ENCODE data around the gene UVSSA. TPM values are rescaled to one million over a fixed set of nuclear protein-coding genes. Genes with fewer than 3 reads are reported as not detected.
A peak's percentile ranks its signal among the peaks of the same experiment; 100 is the strongest.

Gene UVSSA
- total and polyA plus RNA-seq, 2 donors (not counting 1 experiment from before 2014, with no cell fraction given), result 34.6 to 40.5 TPM

GRCh38 chr4:1406981-1407656 is 60.1 kb downstream of the UVSSA start:
- H3K4me3 Mint-ChIP-seq, result no peak overlapping the region

More at GRCh38 chr4:1406981-1407656, 60.1 kb downstream of the UVSSA start:
- no peak overlapping the region for H3K4me3 ChIP-seq (ENCODE audit: control extremely low read depth in 1 of 5, extremely low read depth in 1 of 5, insufficient read depth in 1 of 5, low read depth in 2 of 5, low read length in 4 of 5)
- H3K9ac ChIP-seq (ENCODE audit: low read length), result no peak overlapping the region
- ATAC-seq (ENCODE audit: low read depth) (no peak), DNase-seq (no peak)
- H3K79me2 ChIP-seq (ENCODE audit: control insufficient read depth, insufficient read depth, low read length), result no peaks in the 10 kb centered on the region
- Mint-ChIP-seq H3K27ac (no peak overlapping the region), H3K27me3 (peaks cover 32% of the 10 kb centered on the region), H3K9me3 (ENCODE audit: insufficient read depth) (no peaks in the 10 kb centered on the region), H3K4me1 (peaks cover 7% of the 10 kb centered on the region)
- H3K4me1 ChIP-seq (ENCODE audit: control insufficient read depth in 2 of 2, insufficient read depth in 2 of 2, low read length in 2 of 2), result peaks cover 12 to 35% of the 10 kb centered on the region in 2 donors
- H3K27me3 ChIP-seq (replicated peaks in 1 of 4; ENCODE audit: control extremely low read depth in 1 of 4, control insufficient read depth in 3 of 4, insufficient read depth in 4 of 4, low read length in 3 of 4), result peaks cover 0 to 77% (median 37%) of the 10 kb centered on the region in 4 experiments
- ChIA-PET CTCF (no interaction called here), POLR2A (no interaction called here)
- no peak overlapping the region for H3K27ac ChIP-seq (ENCODE audit: low read length in 2 of 2)
- H3K36me3 ChIP-seq (replicated peaks in 1 of 2; ENCODE audit: control extremely low read depth in 1 of 2, control insufficient read depth in 1 of 2, extremely low read depth in 1 of 2, insufficient read depth in 2 of 2, low read length in 1 of 2), result no peaks in the 10 kb centered on the region
- H2AFZ ChIP-seq (ENCODE audit: insufficient read depth, low read depth, low read length, poor library complexity, severe bottlenecking), result no peak overlapping the region
- 19% methylated on average over 40 of the region's 50 CpGs for WGBS (ENCODE audit: insufficient coverage)
- H3K9me3 ChIP-seq (ENCODE audit: control extremely low read depth in 1 of 3, control insufficient read depth in 2 of 3, insufficient read depth in 1 of 3, low read length in 2 of 3), result peaks cover 0 to 74% (median 0%) of the 10 kb centered on the region in 3 donors
- H4K20me1 ChIP-seq (ENCODE audit: control insufficient read depth, insufficient read depth, low read length, poor library complexity, severe bottlenecking), result no peaks in the 10 kb centered on the region
- intact Hi-C loops (cut with micrococcal nuclease), result no loop called here
- no peak for TF ChIP-seq CTCF (IDR thresholded peaks at IDR 0.05)
- no peak for TF ChIP-seq EZH2 (IDR thresholded peaks at IDR 0.05; ENCODE audit: borderline replicate concordance, insufficient read depth, low read depth, low read length, poor library complexity, severe bottlenecking)
- peak overlapping the region; percentile 48 for H3K4me2 ChIP-seq (replicated peaks; ENCODE audit: low read depth, low read length, poor library complexity, severe bottlenecking)

Measured in B cell (primary cell).